Breast epithelium (tissue), 3 donors: Measurements from ENCODE around the gene SERTAD1.

Source experiments
- POLR2A ChIP-seq: fragments of 450-650 bp; IDR thresholded peaks from one replicate; pipeline ENCODE4 v1.6.1; 2016; ENCODE audit warnings: antibody characterized with exemption, mild to moderate bottlenecking, moderate library complexity
- POLR2AphosphoS5 ChIP-seq, 3 donors: sonication (generic); formaldehyde crosslinking; IDR thresholded peaks; one replicate each; pipeline ENCODE4 v1.6.1; 2017; ENCODE audit warnings: antibody characterized with exemption in 3 of 3
- TF ChIP-seq, protein P1 (sequence below), 3 donors: fragments of 450-650 bp; IDR thresholded peaks; one replicate each; pipeline ENCODE4 v1.5.1; 2016 to 2017; ENCODE audit warnings: antibody characterized with exemption in 3 of 3, mild to moderate bottlenecking in 3 of 3, moderate library complexity in 3 of 3

GRCh38 chr19:40446263-40446784 is 20.5 kb upstream of the SERTAD1 start:
- TF ChIP-seq POLR2AphosphoS5 (IDR thresholded peaks at IDR 0.05) (no peak), POLR2A (no peak)
- TF ChIP-seq, protein P1, sequence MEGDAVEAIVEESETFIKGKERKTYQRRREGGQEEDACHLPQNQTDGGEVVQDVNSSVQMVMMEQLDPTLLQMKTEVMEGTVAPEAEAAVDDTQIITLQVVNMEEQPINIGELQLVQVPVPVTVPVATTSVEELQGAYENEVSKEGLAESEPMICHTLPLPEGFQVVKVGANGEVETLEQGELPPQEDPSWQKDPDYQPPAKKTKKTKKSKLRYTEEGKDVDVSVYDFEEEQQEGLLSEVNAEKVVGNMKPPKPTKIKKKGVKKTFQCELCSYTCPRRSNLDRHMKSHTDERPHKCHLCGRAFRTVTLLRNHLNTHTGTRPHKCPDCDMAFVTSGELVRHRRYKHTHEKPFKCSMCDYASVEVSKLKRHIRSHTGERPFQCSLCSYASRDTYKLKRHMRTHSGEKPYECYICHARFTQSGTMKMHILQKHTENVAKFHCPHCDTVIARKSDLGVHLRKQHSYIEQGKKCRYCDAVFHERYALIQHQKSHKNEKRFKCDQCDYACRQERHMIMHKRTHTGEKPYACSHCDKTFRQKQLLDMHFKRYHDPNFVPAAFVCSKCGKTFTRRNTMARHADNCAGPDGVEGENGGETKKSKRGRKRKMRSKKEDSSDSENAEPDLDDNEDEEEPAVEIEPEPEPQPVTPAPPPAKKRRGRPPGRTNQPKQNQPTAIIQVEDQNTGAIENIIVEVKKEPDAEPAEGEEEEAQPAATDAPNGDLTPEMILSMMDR (IDR thresholded peaks at IDR 0.05), result no peak
